Ascending aorta (tissue), 2 donors: ENCODE data around the gene CNTLN. TPM values are rescaled to one million over a fixed set of nuclear protein-coding genes. Genes with fewer than 3 reads are reported as not detected.

ENCODE experiments used
- DNase-seq, 2 donors: peaks; one replicate each; pipeline ENCODE4 v3.0.0-alpha.2; 2019; ENCODE audit warnings: low spot score in 2 of 2
- H3K27ac ChIP-seq, 2 donors: fragments of 200-600 bp; sonication (generic); one replicate each; pipeline ENCODE4 v1.5.1; 2016 to 2017; ENCODE audit warnings: mild to moderate bottlenecking in 1 of 2
- H3K27me3 ChIP-seq: fragments of 200-600 bp; sonication (generic); one replicate; pipeline ENCODE4 v1.5.1; 2017
- H3K36me3 ChIP-seq, 2 donors: fragments of 200-600 bp; sonication (generic); one replicate each; pipeline ENCODE4 v1.5.1; 2016
- H3K4me1 ChIP-seq, 2 donors: fragments of 200-600 bp; sonication (generic); one replicate each; pipeline ENCODE4 v1.5.1; 2016 to 2017; ENCODE audit warnings: mild to moderate bottlenecking in 1 of 2
- H3K4me3 ChIP-seq, 2 donors: fragments of 200-600 bp; sonication (generic); one replicate each; pipeline ENCODE4 v1.5.1; 2016 to 2017; ENCODE audit warnings: mild to moderate bottlenecking in 1 of 2
- H3K9me3 ChIP-seq, 2 donors: fragments of 200-600 bp; sonication (generic); one replicate each; pipeline ENCODE4 v1.5.1; 2016
- CTCF ChIP-seq, 3 experiments: fragments of 200-600 bp in 2 of 3; fragments of 450-650 bp in 1 of 3; sonication (generic) in 2 of 3; IDR thresholded peaks; one replicate each; pipeline ENCODE4 v1.5.1; 2016 to 2019; ENCODE audit warnings: antibody characterized with exemption in 3 of 3, mild to moderate bottlenecking in 1 of 3, moderate library complexity in 1 of 3
- intact Hi-C: fragments of 100-400 bp; cut with DNase I; formaldehyde crosslinking; loops from one replicate; pipeline ENCODE4 v1.15.1; 2023
- total RNA-seq: library from RNA; depleted of rRNA; stranded (reverse); fragments of >200 nt; gene quantifications from one replicate; pipeline ENCODE4 v1.1.0, GENCODE V29; 2016

The CNTLN gene
- total RNA-seq, 1 donor from 2014 or later = 3.5 TPM

- DNase-seq = no peak
- TF ChIP-seq CTCF (IDR thresholded peaks at IDR 0.05) = no peak
- intact Hi-C loops = loop anchor here (2.0 kb wide), 1 partner anchor 17 kb away; the partner anchor contains the start of gene CNTLN
- H3K27ac ChIP-seq = peak overlapping the region in 1 of 2 donors; percentile 47
- H3K9me3 ChIP-seq = no peaks in the 10 kb centered on the region
- no peak overlapping the region for H3K4me3 ChIP-seq
- no peaks in the 10 kb centered on the region for H3K36me3 ChIP-seq
- no peaks in the 10 kb centered on the region for H3K4me1 ChIP-seq
- no peaks in the 10 kb centered on the region for H3K27me3 ChIP-seq
These were observed 17.5 kb upstream of the CNTLN start for GRCh38 chr9:17117372-17117771.

- intact Hi-C loops = no loop called here
- no peaks in the 10 kb centered on the region for H3K4me1 ChIP-seq
These were observed 14.6 kb upstream of the CNTLN start for GRCh38 chr9:17120203-17120602.

GRCh38 chr9:17121264-17121663 lies 13.6 kb upstream of the CNTLN start:
- TF ChIP-seq CTCF (IDR thresholded peaks at IDR 0.05) = no peak
- Histone ChIP-seq H3K4me1 (no peaks in the 10 kb centered on the region), H3K4me3 (no peak overlapping the region), H3K36me3 (no peaks in the 10 kb centered on the region), H3K27me3 (no peaks in the 10 kb centered on the region), H3K27ac (no peak overlapping the region), H3K9me3 (no peaks in the 10 kb centered on the region)
- no peak for DNase-seq
- intact Hi-C loops = no loop called here

More at GRCh38 chr9:17120203-17120602, 14.6 kb upstream of the CNTLN start:
- Histone ChIP-seq H3K4me3 (no peak overlapping the region), H3K36me3 (no peaks in the 10 kb centered on the region), H3K27ac (no peak overlapping the region), H3K27me3 (no peaks in the 10 kb centered on the region), H3K9me3 (no peaks in the 10 kb centered on the region)
- TF ChIP-seq CTCF (IDR thresholded peaks at IDR 0.05) = no peak
- DNase-seq = no peak

GRCh38 chr9:17130291-17130690 lies 4.5 kb upstream of the CNTLN start:
- Histone ChIP-seq H3K4me3 (no peak overlapping the region), H3K4me1 (no peaks in the 10 kb centered on the region), H3K36me3 (no peaks in the 10 kb centered on the region), H3K27ac (no peak overlapping the region), H3K27me3 (no peaks in the 10 kb centered on the region), H3K9me3 (no peaks in the 10 kb centered on the region)
- intact Hi-C loops = loop anchor here (5.0 to 10.0 kb wide), 2 partner anchors 143 to 265 kb away; no protein-coding TSS in a partner anchor
- no peak for DNase-seq
- TF ChIP-seq CTCF (IDR thresholded peaks at IDR 0.05) = no peak

GRCh38 chr9:17130725-17131124 lies 4.1 kb upstream of the CNTLN start:
- Histone ChIP-seq H3K27ac (no peak overlapping the region), H3K9me3 (no peaks in the 10 kb centered on the region), H3K36me3 (no peaks in the 10 kb centered on the region), H3K27me3 (no peaks in the 10 kb centered on the region), H3K4me1 (no peaks in the 10 kb centered on the region), H3K4me3 (no peak overlapping the region)
- no peak for DNase-seq
- intact Hi-C loops = loop anchor here (5.0 to 10.0 kb wide), 2 partner anchors 143 to 266 kb away; no protein-coding TSS in a partner anchor
- TF ChIP-seq CTCF (IDR thresholded peaks at IDR 0.05) = no peak

GRCh38 chr9:17131494-17131893 lies 3.3 kb upstream of the CNTLN start:
- H3K27me3 ChIP-seq = no peaks in the 10 kb centered on the region
- DNase-seq = no peak
- no peaks in the 10 kb centered on the region for H3K4me1 ChIP-seq
- intact Hi-C loops = loop anchor here (5.0 to 10.0 kb wide), 2 partner anchors 144 to 267 kb away; no protein-coding TSS in a partner anchor
- no peaks in the 10 kb centered on the region for H3K9me3 ChIP-seq
- no peak overlapping the region for H3K27ac ChIP-seq
- H3K4me3 ChIP-seq = no peak overlapping the region
- H3K36me3 ChIP-seq = no peaks in the 10 kb centered on the region
- no peak for TF ChIP-seq CTCF (IDR thresholded peaks at IDR 0.05)
